HK-2 (cell line): Measurements from ENCODE around the gene IGSF23.
A peak's percentile ranks its signal among the peaks of the same experiment; 100 is the strongest.
"Not testable (repeated sequence)": the region's sequence is repeated elsewhere in the genome, so short reads cannot be mapped to it uniquely, and the experiment has no call there.

Source experiments
- DNase-seq: peaks from one replicate; pipeline ENCODE4 v3.0.0-alpha.2; 2018; ENCODE audit not compliant: unreplicated experiment

Gene IGSF23

GRCh38 chr19:44587963-44588770 lies 25.2 kb upstream of the IGSF23 start:
- peak; percentile 58 for DNase-seq

DNA sequence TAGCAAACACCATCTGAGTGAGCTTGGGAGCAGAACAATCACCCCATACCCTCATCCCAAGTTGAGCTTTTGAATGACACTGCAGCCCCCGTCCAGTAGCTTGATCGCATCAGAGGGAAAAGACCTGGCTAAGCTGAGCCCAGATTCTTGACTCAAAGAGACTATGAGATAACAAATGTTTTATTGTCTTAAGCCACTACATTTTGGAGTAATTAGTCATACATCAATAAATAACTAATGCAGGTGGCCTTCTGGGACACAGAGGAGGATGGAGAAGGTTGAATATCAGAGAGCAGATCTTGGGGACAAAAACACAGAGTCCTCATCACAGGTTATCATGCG lies 24.6 kb upstream of the IGSF23 start:
- peak; percentile 49 for DNase-seq

DNA sequence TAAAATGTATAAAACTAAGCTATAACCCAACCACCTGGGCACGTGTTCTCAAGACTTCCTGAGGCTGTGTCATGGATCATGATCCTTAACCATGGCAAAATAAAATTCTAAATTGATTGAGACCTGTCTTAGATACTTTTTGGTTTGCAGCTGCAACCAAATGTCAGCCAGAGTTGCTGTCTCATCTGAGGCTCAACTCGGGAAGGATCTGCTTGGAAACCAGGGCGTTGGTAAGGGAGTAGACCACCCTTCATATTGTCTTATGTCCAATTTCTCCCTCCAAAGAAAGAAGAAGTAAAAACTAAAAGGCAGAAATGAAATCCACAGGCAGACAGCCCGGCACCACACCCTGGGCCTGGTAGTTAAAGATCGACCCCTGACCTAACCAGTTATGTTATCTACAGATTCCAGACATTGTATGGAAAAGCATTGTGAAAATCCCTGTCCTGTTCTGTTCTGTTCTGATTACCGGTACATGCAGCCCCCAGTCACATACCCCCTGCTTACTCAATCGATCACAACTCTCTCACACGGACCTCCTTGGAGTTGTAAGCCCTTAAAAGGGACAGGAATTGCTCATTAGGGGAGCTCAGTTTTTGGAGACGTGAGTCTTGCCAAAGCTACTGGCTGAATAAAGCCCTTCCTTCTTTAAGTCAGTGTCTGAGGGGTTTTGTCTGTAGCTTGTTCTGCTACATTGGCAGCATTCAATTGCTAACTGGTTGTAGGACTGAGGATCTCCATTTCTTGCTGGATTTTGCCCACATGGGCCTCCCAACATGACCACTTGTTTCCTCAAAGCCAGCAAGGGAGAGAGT lies 22.9 kb upstream of the IGSF23 start:
- no peak for DNase-seq

DNA sequence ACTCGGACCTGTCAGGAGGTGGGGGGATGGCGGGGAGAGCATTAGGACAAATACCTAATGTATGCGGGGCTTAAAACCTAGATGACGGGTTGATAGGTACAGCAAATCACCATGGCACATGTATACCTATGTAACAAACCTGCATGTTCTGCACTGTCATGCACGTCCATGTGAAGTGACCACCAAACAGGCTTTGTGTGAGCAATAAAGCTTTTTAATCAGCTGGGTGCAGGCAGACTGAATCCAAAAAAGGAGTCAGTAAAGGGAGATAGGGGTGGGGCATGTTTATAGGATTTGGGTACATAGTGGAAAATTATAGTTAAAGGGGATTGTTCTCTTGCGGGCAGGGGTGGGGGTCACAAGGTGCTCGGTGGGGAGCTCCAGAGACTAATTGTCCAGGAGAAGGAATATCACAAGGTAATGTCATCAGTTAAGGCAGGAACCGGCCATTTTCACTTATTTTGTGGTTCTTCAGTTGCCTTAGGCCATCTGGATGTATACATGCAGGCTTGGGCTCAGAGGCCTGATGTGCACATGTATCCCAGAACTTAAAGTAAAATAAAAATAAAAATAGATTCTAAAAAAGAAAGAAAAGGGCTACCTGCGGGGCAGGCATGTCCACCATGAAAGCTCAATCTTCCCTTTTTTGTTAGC lies 21.9 kb upstream of the IGSF23 start:
- not testable (repeated sequence) for DNase-seq

DNA sequence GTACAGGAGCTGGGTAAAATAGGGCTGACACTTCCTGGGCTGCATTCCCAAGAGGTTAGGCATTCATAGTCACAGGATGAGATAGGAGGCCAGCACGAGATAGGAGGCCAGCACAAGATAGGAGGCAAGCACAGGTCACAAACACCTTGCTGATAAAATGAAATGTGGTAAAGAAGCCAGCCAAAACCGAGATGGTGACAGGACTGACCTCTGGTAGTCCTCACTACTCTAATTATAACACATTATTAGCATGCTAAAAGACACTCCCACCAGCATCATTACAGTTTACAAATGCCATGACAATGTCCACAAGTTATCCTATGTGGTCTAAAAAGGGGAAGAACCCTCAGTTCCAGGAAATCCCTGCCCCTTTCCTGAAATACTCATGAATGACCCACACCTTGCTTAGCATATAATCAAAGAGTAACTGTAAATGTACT lies 20.9 kb upstream of the IGSF23 start:
- no peak for DNase-seq

DNA sequence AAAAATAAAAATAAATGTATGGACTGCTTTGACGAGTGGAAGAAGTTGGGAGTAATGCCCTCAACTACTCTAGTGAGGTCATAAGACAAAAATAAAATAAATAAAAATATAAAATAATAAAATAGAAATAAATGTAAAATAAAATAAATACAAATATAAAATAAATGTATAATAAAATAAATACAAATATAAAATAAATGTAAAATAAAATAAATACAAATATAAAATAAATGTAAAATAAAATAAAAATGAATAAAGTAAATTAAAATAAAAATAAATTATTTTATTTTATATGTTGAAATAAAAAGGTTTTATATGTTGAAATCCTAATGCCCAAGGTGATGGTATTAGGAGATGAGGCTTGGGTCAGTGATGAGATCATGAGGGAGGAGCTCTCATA lies 20.1 kb upstream of the IGSF23 start:
- no peak for DNase-seq

DNA sequence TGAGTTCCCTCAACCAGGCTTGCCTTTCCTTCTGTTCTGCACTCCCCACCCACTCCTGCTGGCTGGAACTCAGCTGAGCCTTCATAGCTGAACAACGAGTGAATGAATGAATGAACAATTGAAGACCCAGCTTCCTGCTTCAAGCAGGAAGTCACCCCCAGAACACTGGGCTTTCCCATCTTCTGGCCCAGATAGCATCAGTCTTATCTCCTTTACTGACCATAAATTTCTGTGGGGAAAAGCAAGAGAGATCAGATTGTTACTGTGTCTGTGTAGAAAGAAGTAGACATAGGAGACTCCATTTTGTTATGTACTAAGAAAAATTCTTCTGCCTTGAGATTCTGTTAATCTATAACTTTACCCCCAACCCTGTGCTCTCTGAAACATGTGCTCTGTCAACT lies 19.5 kb upstream of the IGSF23 start:
- not testable (repeated sequence) for DNase-seq

DNA sequence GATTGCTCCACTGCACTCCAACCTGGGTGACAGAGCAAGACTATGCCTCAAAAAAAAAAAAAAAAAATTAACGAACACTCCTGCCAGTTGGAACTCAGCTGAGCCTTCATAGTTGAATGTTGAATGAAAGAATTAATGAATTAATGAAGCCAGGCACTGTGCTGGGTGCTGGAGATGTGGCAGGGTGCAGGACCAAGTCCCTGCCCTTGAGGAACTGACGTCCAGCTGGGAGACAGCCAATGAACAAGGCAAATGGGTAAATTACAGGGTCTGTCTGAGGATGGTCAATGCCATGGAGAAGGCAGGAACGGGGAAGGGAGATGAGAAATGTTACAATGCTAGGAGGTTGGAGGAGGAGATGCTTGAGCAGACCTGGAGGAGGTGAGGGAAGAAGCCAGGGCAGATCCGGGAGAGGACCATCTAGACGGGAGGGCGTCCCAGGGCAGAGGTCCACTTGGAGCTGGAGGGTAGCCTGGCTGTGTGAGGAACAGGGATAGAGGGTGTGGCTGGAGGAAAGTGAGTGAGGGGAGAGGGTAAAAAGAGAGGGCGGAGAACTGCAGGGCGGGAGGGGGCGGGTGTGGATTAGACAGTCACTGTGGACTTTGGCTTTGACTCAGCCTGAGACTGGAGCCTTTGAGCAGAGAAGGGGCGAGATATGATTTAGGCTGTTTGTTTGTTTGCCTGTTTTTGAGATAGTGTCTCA lies 16.8 kb upstream of the IGSF23 start:
- DNase-seq, result no peak

- no peak for DNase-seq
Observed at GRCh38 chr19:44597131-44597491, 16.3 kb upstream of the IGSF23 start.

DNA sequence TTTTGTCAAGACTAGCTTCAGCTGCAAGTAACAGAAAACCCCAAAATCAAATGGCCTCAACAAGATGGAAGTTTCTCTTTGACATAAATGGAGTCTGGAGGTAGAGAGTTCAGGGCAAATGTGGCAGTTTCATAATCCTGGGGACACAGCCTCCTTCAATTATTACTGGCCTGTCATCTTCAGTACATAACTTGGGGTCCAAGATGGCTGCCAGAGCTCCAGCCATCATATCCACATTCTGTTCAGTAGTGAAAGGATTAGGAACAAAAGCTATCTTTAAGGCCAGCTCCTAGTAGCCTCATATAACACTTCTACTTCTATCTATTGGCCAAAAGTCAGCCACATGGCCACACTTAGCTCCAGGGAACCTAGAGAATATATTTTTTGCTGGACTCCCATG lies 15.0 kb upstream of the IGSF23 start:
- no peak for DNase-seq

GRCh38 chr19:44598880-44599279 lies 14.5 kb upstream of the IGSF23 start:
- DNase-seq, result no peak

DNA sequence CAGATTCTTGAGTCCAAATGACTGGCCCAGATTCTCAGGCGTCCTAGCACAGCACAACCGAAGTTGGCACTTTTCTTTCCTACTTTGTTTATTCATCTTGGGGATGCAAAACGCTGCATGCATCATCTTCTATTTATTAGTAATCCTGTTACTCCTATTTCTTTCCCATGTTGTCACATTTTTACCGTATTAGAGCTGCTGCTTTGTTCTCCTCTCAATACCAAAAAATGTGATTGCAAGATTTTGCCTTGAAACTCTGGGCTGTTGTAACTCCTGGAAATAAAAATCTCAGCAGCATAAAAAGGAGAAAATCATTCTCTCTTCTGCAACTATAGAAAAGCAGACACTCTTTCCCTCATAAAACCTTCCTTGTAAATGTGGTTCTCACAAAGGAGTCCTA lies 12.9 kb upstream of the IGSF23 start:
- no peak for DNase-seq

- no peak for DNase-seq
Observed at GRCh38 chr19:44602081-44602480, 11.3 kb upstream of the IGSF23 start.

DNA sequence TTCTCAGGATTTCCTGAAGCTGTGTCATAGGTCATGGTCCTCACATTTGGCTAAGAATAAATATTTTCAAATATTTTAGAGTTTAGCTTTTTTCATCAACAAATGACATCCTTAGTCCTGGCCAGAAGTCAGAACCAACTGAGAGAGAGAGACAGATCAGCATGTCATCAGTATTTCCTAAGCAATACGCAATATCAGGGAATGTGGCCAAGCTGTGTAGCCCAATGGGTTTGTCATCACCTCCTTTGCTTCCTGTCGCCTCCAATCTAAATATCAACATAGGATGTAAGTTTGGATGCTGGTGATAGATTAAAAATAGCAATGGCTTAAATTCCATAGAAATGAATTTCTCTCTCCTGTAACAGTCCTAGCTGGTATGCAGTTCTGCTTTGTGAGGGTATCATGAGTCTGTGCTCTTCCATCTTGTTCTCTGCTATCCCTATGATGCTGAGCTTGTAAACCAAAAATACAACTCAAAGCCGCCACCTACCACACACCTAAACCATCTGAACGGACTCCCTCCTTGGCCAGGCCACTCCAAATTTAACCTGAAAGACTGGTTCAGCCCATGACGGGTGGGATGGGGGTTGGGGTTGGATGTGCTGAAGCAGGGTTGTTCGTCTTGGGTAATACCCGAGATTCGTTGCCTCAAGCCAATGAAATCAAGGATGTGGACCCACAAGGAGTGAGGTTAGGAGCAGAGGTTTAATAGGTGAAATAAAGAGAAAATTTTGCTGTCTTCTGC lies 10.0 kb upstream of the IGSF23 start:
- no peak for DNase-seq

DNA sequence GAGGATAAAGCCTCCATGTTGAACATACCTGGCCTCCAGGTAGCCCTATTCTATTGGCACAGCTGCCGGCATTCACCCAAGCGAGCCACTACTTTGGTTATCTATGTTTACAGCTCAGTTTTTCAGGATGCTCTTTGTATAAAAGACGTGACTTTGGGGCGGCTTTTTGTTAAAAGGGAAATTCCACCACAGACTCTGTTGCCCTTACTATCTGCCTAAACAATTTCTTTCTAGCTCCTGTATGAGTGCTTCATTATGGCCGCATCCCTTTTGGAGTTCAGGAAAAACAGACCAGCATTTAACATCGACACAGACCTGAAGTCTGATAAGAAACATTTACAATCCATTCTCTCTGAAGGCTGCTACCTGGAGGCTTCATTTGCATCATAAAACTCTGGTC lies 9.1 kb upstream of the IGSF23 start:
- DNase-seq, result no peak

DNA sequence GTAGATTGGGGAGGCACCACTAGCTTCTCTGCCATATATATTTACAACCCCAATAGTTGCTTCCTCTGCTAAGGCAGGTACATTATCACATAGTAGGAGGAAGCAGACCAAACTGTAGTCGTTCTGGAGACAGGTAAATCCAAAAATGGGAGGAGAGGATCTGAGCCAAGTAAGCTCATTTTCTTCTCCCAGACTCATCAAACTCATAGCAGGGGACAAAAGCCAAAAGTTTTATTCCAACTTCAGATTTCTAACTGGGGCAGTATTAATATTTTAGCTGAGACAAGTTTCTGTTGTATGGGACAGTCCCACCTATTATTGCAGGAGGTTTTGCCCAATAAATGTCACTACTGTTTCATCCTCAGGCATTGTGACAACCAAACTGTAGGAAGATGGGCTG lies 7.8 kb upstream of the IGSF23 start:
- DNase-seq, result no peak

DNA sequence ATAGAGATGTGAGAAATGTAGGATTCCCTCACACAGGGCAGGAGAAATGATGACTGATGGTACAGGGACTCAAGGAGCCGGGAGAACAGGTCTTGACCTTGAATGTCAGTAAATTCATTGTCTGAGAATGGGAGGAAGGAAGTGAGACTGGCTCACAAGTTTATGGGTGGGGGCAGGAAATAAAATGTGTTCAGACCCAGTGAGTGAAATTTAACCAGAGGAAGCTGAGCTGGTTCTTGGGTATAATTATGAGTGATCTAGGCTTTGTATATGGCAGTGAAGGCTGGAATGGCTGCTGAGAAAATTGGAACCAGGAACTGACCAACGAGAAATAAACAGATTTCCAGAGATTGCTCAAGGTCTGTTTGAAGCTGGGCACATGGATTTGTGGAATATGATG lies 6.3 kb upstream of the IGSF23 start:
- no peak for DNase-seq

- no peak for DNase-seq
Observed at GRCh38 chr19:44607917-44608316, 5.4 kb upstream of the IGSF23 start.

DNA sequence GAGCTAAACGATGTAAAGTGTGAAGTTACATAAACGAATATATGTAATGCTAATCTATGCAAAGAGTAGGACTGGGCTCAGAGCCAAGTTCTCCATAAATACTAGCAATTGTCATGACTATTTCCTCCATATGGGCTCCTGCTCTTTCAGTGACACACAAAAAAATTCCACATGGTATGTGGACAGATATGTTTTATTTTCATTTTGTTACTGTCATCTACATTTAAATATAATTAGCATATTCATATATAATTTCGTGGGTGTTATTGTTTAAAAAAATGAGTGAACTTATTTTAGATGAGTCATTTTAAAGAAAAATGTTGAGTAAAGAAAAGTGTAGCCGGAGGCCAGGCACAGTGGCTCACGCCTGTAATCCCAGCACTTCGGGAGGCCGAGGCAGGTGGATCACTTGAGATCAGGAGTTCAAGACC lies 5.0 kb upstream of the IGSF23 start:
- no peak for DNase-seq

GRCh38 chr19:44609219-44609618 lies 4.1 kb upstream of the IGSF23 start:
- DNase-seq, result no peak

- not testable (repeated sequence) for DNase-seq
Observed at GRCh38 chr19:44610497-44610896, 2.9 kb upstream of the IGSF23 start.
